HepG2 (cell line): ENCODE measurements around the gene MAPK14. TPM values are rescaled to one million over a fixed set of nuclear protein-coding genes. Genes with fewer than 3 reads are reported as not detected.

ENCODE experiments used
- BCL3 ChIP-seq: sonication (generic); formaldehyde crosslinking; IDR thresholded peaks from 2 replicates; pipeline ENCODE4 v1.5.1; 2020; ENCODE audit warnings: mild to moderate bottlenecking, missing genetic modification reagents, moderate library complexity
- CENPBD1 ChIP-seq: sonication (generic); formaldehyde crosslinking; IDR thresholded peaks from 2 replicates; pipeline ENCODE4 v1.8.0; 2022; ENCODE audit warnings: missing genetic modification reagents, low read depth, mild to moderate bottlenecking, borderline replicate concordance
- FOSL2 ChIP-seq: sonication (generic); formaldehyde crosslinking; IDR thresholded peaks from 2 replicates; pipeline ENCODE4 v1.4.0; 2020; ENCODE audit warnings: missing genetic modification reagents
- GATAD1 ChIP-seq: IDR thresholded peaks from 2 replicates; pipeline ENCODE4 v1.6.1; 2016; ENCODE audit warnings: missing genetic modification reagents, missing compliant biosample characterization
- GMEB2 ChIP-seq: IDR thresholded peaks from 2 replicates; pipeline ENCODE4 v1.6.1; 2016; ENCODE audit warnings: missing biosample characterization, missing genetic modification reagents, low read depth
- HES4 ChIP-seq: sonication (generic); formaldehyde crosslinking; IDR thresholded peaks from 2 replicates; pipeline ENCODE4 v1.9.0; 2021; ENCODE audit warnings: mild to moderate bottlenecking, missing genetic modification reagents, borderline replicate concordance
- IRF1 ChIP-seq: sonication (generic); formaldehyde crosslinking; IDR thresholded peaks from 2 replicates; pipeline ENCODE4 v1.4.0; 2020; ENCODE audit warnings: low read depth, mild to moderate bottlenecking, missing genetic modification reagents
- LCORL ChIP-seq, 2 experiments: fragments of 450-650 bp in 1 of 2; sonication (generic) in 1 of 2; formaldehyde crosslinking in 1 of 2; IDR thresholded peaks; 2 replicates each; pipeline versions ENCODE4 v1.5.0 to v1.6.1; 2017 to 2020; ENCODE audit warnings: antibody characterized with exemption in 1 of 2, missing genetic modification reagents in 1 of 2
- PHF20 ChIP-seq: sonication (generic); formaldehyde crosslinking; IDR thresholded peaks from 2 replicates; pipeline ENCODE4 v1.5.0; 2020; ENCODE audit warnings: mild to moderate bottlenecking, missing genetic modification reagents
- POGZ ChIP-seq: sonication (generic); formaldehyde crosslinking; IDR thresholded peaks from 2 replicates; pipeline ENCODE4 v1.4.0; 2020; ENCODE audit warnings: mild to moderate bottlenecking, missing genetic modification reagents
- RBAK ChIP-seq: sonication (generic); formaldehyde crosslinking; IDR thresholded peaks from 2 replicates; pipeline ENCODE4 v1.5.1; 2020; ENCODE audit warnings: mild to moderate bottlenecking, missing genetic modification reagents
- RERE ChIP-seq: IDR thresholded peaks from 2 replicates; pipeline ENCODE4 v1.6.1; 2016; ENCODE audit warnings: low read depth, missing genetic modification reagents, missing compliant biosample characterization
- RXRB ChIP-seq: IDR thresholded peaks from 2 replicates; pipeline ENCODE4 v1.6.1; 2016; ENCODE audit warnings: borderline replicate concordance, missing genetic modification reagents, missing compliant biosample characterization
- TERF1 ChIP-seq: sonication (generic); formaldehyde crosslinking; IDR thresholded peaks from 2 replicates; pipeline ENCODE4 v1.8.0; 2022; ENCODE audit warnings: mild to moderate bottlenecking, missing genetic modification reagents, moderate library complexity
- ZBTB20 ChIP-seq: sonication (generic); formaldehyde crosslinking; IDR thresholded peaks from 2 replicates; pipeline ENCODE4 v1.8.1; 2023; ENCODE audit warnings: missing genetic modification reagents, low read depth, mild to moderate bottlenecking, borderline replicate concordance
- ZFX ChIP-seq: sonication (generic); formaldehyde crosslinking; IDR thresholded peaks from 2 replicates; pipeline ENCODE4 v1.4.0; 2020; ENCODE audit warnings: mild to moderate bottlenecking, low read depth, missing genetic modification reagents, moderate library complexity
- ZNF598 ChIP-seq: sonication (generic); formaldehyde crosslinking; IDR thresholded peaks from 2 replicates; pipeline ENCODE4 v1.5.1; 2020; ENCODE audit warnings: mild to moderate bottlenecking, missing genetic modification reagents, borderline replicate concordance
- ZNF780A ChIP-seq: sonication (generic); formaldehyde crosslinking; IDR thresholded peaks from 2 replicates; pipeline ENCODE4 v1.8.0; 2022; ENCODE audit warnings: mild to moderate bottlenecking, missing genetic modification reagents, moderate library complexity
- polyA plus RNA-seq, 8 experiments: library from polyadenylated mRNA; depleted of rRNA in 3 of 8; stranded (reverse) in 7 of 8; unstranded in 1 of 8; fragments of >200 nt; fragmentation: Illumina TruSeq in 4 of 8; extraction: Trizol in 4 of 8; gene quantifications; 2 replicates each; pipeline versions ENCODE4 v1.2.1 to v1.2.3, GENCODE V29; 2011 to 2016; ENCODE audit warnings: low read depth in 4 of 8, missing spikeins in 1 of 8, mixed read lengths in 1 of 8; ENCODE audit not compliant: insufficient read depth in 1 of 8
- total RNA-seq, 5 experiments: library from RNA; depleted of rRNA; stranded (reverse); fragments of >200 nt; fragmentation: Illumina TruSeq; extraction: Trizol; gene quantifications; 2 replicates each; pipeline ENCODE4 v1.2.3, GENCODE V29; 2016; ENCODE audit warnings: low read depth in 1 of 5

Gene MAPK14
- total and polyA plus RNA-seq, 2 of the 13 experiments (the other 11 are each of a cell fraction or from before 2014, with no cell fraction given) = 66.3 to 67.3 TPM

- TF ChIP-seq IRF1 (no peak), TERF1 (no peak), ZNF780A (CRISPR knock-in tag) (no peak), CENPBD1 (CRISPR knock-in tag) (no peak), RERE (no peak), GMEB2 (CRISPR knock-in tag) (no peak), GATAD1 (CRISPR knock-in tag) (0 out of 2 replicates have a peak, but pooled peaks have one; percentile 20), POGZ (CRISPR knock-in tag) (peak; percentile 24; the same call in 1 of the 2 replicates), FOSL2 (CRISPR knock-in tag) (peak; percentile 98), ZFX (CRISPR knock-in tag) (peak; percentile 63), RXRB (CRISPR knock-in tag) (peak; percentile 91), ZBTB20 (CRISPR knock-in tag) (peak; percentile 85; the same call in 1 of the 2 replicates), PHF20 (CRISPR knock-in tag) (no peak), HES4 (no peak), RBAK (no peak), BCL3 (CRISPR knock-in tag) (peak; percentile 76; the same call in 1 of the 2 replicates), ZNF598 (CRISPR knock-in tag) (no peak), LCORL (IDR thresholded peaks at IDR 0.05) (no peak), LCORL (CRISPR knock-in tag; IDR thresholded peaks at IDR 0.05) (no peak)
These were observed 99.9 kb downstream of the MAPK14 start (continued) for GRCh38 chr6:36127462-36128016.
